GM23338 (cell line): ENCODE data around the gene IGDCC3. TPM values are rescaled to one million over a fixed set of nuclear protein-coding genes. Genes with fewer than 3 reads are reported as not detected.
A peak's percentile ranks its signal among the peaks of the same experiment; 100 is the strongest.

Experiments
- ATAC-seq: fragments of 200-7000 bp; cut with Tn5 transposase; 3 replicates; pipeline ENCODE4 v1.9.1; 2020
- DNase-seq: peaks from one replicate; pipeline ENCODE4 v3.0.0-alpha.2; 2015; ENCODE audit warnings: low spot score
- H2AFZ ChIP-seq: fragments of 200-600 bp; sonication (generic); 2 replicates; pipeline ENCODE4 v1.8.0; 2016; ENCODE audit warnings: antibody characterized with exemption, mild to moderate bottlenecking, moderate library complexity
- H3F3A ChIP-seq: fragments of 200-600 bp; sonication (generic); replicated peaks from 2 replicates; pipeline ENCODE4 v1.8.0; 2017; ENCODE audit warnings: antibody characterized with exemption, mixed run types, low read depth
- H3K27ac ChIP-seq: fragments of 200-600 bp; sonication (generic); 2 replicates; pipeline ENCODE4 v1.6.1; 2016; ENCODE audit warnings: low read depth
- H3K27me3 ChIP-seq: fragments of 200-600 bp; sonication (generic); 2 replicates; pipeline ENCODE4 v1.8.0; 2016; ENCODE audit warnings: mild to moderate bottlenecking, mixed run types, moderate library complexity; ENCODE audit not compliant: insufficient read depth
- H3K36me3 ChIP-seq: fragments of 200-600 bp; sonication (generic); 2 replicates; pipeline ENCODE4 v1.8.0; 2016; ENCODE audit warnings: mild to moderate bottlenecking; ENCODE audit not compliant: insufficient read depth
- H3K4me1 ChIP-seq: fragments of 200-600 bp; sonication (generic); 2 replicates; pipeline ENCODE4 v1.8.0; 2016; ENCODE audit warnings: mild to moderate bottlenecking, moderate library complexity; ENCODE audit not compliant: insufficient read depth
- H3K4me2 ChIP-seq: fragments of 200-600 bp; sonication (generic); 2 replicates; pipeline ENCODE4 v1.7.1; 2017; ENCODE audit warnings: mixed run types
- H3K4me3 ChIP-seq: fragments of 200-600 bp; sonication (generic); 2 replicates; pipeline ENCODE4 v1.6.1; 2016; ENCODE audit warnings: mixed run types
- H3K79me2 ChIP-seq: fragments of 200-600 bp; sonication (generic); replicated peaks from 2 replicates; pipeline ENCODE4 v1.8.0; 2017; ENCODE audit warnings: mild to moderate bottlenecking; ENCODE audit not compliant: insufficient read depth
- H3K9me2 ChIP-seq: fragments of 200-600 bp; sonication (generic); 2 replicates; pipeline ENCODE4 v1.8.0; 2017; ENCODE audit not compliant: insufficient read depth
- H4K20me1 ChIP-seq: fragments of 200-600 bp; sonication (generic); replicated peaks from 2 replicates; pipeline ENCODE4 v1.8.0; 2017; ENCODE audit warnings: mild to moderate bottlenecking; ENCODE audit not compliant: insufficient read depth
- H3K27ac Mint-ChIP-seq: 2 replicates; pipeline ENCODE4 v1.8.0; 2020; ENCODE audit warnings: inconsistent platforms, mild to moderate bottlenecking, moderate library complexity, mixed read lengths
- H3K27me3 Mint-ChIP-seq: 3 replicates; pipeline ENCODE4 v1.8.0; 2022; ENCODE audit warnings: low read depth, mild to moderate bottlenecking, moderate library complexity, mixed read lengths, inconsistent platforms; ENCODE audit not compliant: insufficient read depth, poor library complexity
- H3K36me3 Mint-ChIP-seq: 3 replicates; pipeline ENCODE4 v1.8.0; 2021; ENCODE audit warnings: low read depth, mild to moderate bottlenecking, inconsistent platforms, moderate library complexity, mixed read lengths
- H3K4me1 Mint-ChIP-seq: 3 replicates; pipeline ENCODE4 v1.8.0; 2020; ENCODE audit warnings: mild to moderate bottlenecking, inconsistent platforms, mixed read lengths
- H3K4me3 Mint-ChIP-seq: 3 replicates; pipeline ENCODE4 v1.8.0; 2021; ENCODE audit warnings: moderate library complexity, mild to moderate bottlenecking, inconsistent platforms, mixed read lengths
- H3K9me3 Mint-ChIP-seq: 3 replicates; pipeline ENCODE4 v1.8.0; 2020; ENCODE audit warnings: moderate library complexity, mild to moderate bottlenecking, inconsistent platforms, mixed read lengths
- CREB1 ChIP-seq: fragments of 250-450 bp; sonication (Bioruptor Pico); IDR thresholded peaks from 2 replicates; pipeline ENCODE4 v1.5.0; 2020; ENCODE audit warnings: low read depth, mild to moderate bottlenecking, moderate library complexity
- EZH2 ChIP-seq: fragments of 200-600 bp; sonication (generic); IDR thresholded peaks from one replicate; pipeline ENCODE4 v1.8.0; 2017; ENCODE audit warnings: antibody characterized with exemption, mild to moderate bottlenecking, low read depth; ENCODE audit not compliant: unreplicated experiment
- EZH2phosphoT487 ChIP-seq: fragments of 200-600 bp; sonication (generic); IDR thresholded peaks from one replicate; pipeline ENCODE4 v1.8.1; 2018; ENCODE audit warnings: antibody characterized with exemption; ENCODE audit not compliant: unreplicated experiment
- JUNB ChIP-seq: IDR thresholded peaks from one replicate; pipeline ENCODE4 v1.6.1; 2016; ENCODE audit warnings: antibody characterized with exemption; ENCODE audit not compliant: unreplicated experiment
- NANOG ChIP-seq: IDR thresholded peaks from 2 replicates; pipeline ENCODE4 v1.6.1; 2016; ENCODE audit warnings: antibody characterized with exemption, borderline replicate concordance
- POLR2AphosphoS5 ChIP-seq: IDR thresholded peaks from 2 replicates; pipeline ENCODE4 v1.6.1; 2016; ENCODE audit warnings: antibody characterized with exemption, low read depth
- STAT1 ChIP-seq: IDR thresholded peaks from one replicate; pipeline ENCODE4 v1.6.1; 2016; ENCODE audit warnings: antibody characterized with exemption; ENCODE audit not compliant: unreplicated experiment
- ZNF114 ChIP-seq: fragments of 250-450 bp; sonication (Bioruptor Pico); IDR thresholded peaks from 2 replicates; pipeline ENCODE4 v1.5.0; 2020; ENCODE audit warnings: mild to moderate bottlenecking, moderate library complexity
- ZNF331 ChIP-seq: fragments of 250-450 bp; sonication (Bioruptor Pico); IDR thresholded peaks from 2 replicates; pipeline ENCODE4 v1.5.0; 2020; ENCODE audit warnings: low read depth, mild to moderate bottlenecking, moderate library complexity
- polyA plus RNA-seq: library from polyadenylated mRNA; unstranded; fragments of >200 nt; fragmentation: Nextera tagmentation; extraction: Ambion mirVana; gene quantifications from 2 replicates; pipeline ENCODE4 v1.2.1, GENCODE V29; 2016
- total RNA-seq: library from RNA; depleted of rRNA; stranded (reverse); fragments of >200 nt; shearing (Covaris generic); gene quantifications from 2 replicates; pipeline ENCODE4 v1.2.3, GENCODE V29; 2014
- TF ChIP-seq, protein P1 (sequence below): fragments of 250-450 bp; sonication (Bioruptor Pico); IDR thresholded peaks from 2 replicates; pipeline ENCODE4 v1.5.0; 2020; ENCODE audit warnings: mild to moderate bottlenecking, moderate library complexity
- TF ChIP-seq, protein P2 (sequence below): IDR thresholded peaks from one replicate; pipeline ENCODE4 v1.6.1; 2018; ENCODE audit warnings: antibody characterized with exemption; ENCODE audit not compliant: unreplicated experiment
- TF ChIP-seq, protein P3 (sequence below), 2 experiments: fragments of 200-600 bp in 1 of 2; sonication (generic) in 1 of 2; conservative IDR thresholded peaks; 2 replicates each; pipeline versions ENCODE4 v1.5.1 to v1.6.1; 2016 to 2017; ENCODE audit warnings: antibody characterized with exemption in 2 of 2, low read depth in 2 of 2, mild to moderate bottlenecking in 2 of 2, moderate library complexity in 1 of 2

IGDCC3 gene
- total and polyA plus RNA-seq, 2 experiments from 2014 or later = 15.3 to 30.7 TPM

DNA sequence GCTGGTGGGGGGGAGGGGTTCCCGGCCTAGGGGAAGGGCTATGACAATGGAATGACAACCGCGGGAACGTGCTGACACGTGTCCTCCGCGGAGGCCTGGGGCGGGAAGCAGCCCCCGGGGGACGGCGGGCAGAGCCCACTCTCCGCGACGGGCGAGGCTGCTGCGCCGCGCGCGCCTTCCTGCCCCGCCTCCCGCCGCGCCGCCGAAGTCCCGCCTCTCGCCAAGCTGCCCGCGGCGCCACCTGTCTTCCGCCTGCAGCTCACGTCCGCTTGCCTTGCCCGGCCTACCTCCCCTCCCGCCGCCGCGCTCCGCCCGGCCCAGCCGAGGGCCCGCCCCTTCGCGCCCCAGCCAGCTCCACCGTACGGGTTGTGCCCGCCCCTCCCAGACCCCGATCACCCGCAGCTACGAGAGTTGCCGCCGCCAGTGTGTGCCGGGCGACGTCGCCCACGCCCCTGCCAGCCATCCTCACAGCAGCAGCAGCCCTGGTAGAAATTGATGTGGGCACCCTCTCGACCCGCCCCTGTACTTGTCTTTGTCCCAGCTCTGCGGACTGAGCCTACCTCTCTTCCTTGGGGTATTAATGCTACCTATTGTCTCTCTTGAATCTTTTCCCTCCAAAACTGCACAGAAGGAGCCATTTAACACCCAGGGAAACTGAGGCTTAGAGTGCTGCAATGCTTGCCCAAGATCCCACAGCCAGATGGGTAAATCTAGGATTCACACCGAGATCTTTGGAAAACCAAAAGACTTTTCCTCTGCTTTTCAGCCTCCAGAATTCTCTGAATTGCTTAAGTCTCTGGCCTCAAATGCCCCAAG, 90.9 kb downstream of the IGDCC3 start, which contains the start of gene PARP16:
Gene PARP16 (minus strand): TSS at position 180 of the 816 bp plus-strand sequence. CDS start 457 bp downstream, outside the sequence.
- peaks cover 13% of the 10 kb centered on the region for H3K27me3 Mint-ChIP-seq
- no peaks in the 10 kb centered on the region for H3K9me3 Mint-ChIP-seq

More for the DNA sequence above, 90.9 kb downstream of the IGDCC3 start, which contains the start of gene PARP16:
- peaks cover 14% of the 10 kb centered on the region for H3K4me1 Mint-ChIP-seq
- H3K4me1 ChIP-seq = peaks cover 14% of the 10 kb centered on the region
- TF ChIP-seq, protein P1, sequence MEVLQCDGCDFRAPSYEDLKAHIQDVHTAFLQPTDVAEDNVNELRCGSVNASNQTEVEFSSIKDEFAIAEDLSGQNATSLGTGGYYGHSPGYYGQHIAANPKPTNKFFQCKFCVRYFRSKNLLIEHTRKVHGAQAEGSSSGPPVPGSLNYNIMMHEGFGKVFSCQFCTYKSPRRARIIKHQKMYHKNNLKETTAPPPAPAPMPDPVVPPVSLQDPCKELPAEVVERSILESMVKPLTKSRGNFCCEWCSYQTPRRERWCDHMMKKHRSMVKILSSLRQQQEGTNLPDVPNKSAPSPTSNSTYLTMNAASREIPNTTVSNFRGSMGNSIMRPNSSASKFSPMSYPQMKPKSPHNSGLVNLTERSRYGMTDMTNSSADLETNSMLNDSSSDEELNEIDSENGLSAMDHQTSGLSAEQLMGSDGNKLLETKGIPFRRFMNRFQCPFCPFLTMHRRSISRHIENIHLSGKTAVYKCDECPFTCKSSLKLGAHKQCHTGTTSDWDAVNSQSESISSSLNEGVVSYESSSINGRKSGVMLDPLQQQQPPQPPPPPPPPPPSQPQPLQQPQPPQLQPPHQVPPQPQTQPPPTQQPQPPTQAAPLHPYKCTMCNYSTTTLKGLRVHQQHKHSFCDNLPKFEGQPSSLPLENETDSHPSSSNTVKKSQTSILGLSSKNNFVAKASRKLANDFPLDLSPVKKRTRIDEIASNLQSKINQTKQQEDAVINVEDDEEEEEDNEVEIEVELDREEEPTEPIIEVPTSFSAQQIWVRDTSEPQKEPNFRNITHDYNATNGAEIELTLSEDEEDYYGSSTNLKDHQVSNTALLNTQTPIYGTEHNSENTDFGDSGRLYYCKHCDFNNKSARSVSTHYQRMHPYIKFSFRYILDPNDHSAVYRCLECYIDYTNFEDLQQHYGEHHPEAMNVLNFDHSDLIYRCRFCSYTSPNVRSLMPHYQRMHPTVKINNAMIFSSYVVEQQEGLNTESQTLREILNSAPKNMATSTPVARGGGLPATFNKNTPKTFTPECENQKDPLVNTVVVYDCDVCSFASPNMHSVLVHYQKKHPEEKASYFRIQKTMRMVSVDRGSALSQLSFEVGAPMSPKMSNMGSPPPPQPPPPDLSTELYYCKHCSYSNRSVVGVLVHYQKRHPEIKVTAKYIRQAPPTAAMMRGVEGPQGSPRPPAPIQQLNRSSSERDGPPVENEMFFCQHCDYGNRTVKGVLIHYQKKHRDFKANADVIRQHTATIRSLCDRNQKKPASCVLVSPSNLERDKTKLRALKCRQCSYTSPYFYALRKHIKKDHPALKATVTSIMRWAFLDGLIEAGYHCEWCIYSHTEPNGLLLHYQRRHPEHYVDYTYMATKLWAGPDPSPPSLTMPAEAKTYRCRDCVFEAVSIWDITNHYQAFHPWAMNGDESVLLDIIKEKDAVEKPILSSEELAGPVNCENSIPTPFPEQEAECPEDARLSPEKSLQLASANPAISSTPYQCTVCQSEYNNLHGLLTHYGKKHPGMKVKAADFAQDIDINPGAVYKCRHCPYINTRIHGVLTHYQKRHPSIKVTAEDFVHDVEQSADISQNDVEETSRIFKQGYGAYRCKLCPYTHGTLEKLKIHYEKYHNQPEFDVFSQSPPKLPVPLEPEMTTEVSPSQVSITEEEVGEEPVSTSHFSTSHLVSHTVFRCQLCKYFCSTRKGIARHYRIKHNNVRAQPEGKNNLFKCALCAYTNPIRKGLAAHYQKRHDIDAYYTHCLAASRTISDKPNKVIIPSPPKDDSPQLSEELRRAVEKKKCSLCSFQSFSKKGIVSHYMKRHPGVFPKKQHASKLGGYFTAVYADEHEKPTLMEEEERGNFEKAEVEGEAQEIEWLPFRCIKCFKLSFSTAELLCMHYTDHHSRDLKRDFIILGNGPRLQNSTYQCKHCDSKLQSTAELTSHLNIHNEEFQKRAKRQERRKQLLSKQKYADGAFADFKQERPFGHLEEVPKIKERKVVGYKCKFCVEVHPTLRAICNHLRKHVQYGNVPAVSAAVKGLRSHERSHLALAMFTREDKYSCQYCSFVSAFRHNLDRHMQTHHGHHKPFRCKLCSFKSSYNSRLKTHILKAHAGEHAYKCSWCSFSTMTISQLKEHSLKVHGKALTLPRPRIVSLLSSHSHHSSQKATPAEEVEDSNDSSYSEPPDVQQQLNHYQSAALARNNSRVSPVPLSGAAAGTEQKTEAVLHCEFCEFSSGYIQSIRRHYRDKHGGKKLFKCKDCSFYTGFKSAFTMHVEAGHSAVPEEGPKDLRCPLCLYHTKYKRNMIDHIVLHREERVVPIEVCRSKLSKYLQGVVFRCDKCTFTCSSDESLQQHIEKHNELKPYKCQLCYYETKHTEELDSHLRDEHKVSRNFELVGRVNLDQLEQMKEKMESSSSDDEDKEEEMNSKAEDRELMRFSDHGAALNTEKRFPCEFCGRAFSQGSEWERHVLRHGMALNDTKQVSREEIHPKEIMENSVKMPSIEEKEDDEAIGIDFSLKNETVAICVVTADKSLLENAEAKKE (CRISPR knock-in tag) = no peak
- TF ChIP-seq EZH2 = no peak
- TF ChIP-seq CREB1 (CRISPR knock-in tag) = no peak
- no peak for TF ChIP-seq JUNB
- TF ChIP-seq ZNF331 (CRISPR knock-in tag) = no peak
- TF ChIP-seq, protein P2, sequence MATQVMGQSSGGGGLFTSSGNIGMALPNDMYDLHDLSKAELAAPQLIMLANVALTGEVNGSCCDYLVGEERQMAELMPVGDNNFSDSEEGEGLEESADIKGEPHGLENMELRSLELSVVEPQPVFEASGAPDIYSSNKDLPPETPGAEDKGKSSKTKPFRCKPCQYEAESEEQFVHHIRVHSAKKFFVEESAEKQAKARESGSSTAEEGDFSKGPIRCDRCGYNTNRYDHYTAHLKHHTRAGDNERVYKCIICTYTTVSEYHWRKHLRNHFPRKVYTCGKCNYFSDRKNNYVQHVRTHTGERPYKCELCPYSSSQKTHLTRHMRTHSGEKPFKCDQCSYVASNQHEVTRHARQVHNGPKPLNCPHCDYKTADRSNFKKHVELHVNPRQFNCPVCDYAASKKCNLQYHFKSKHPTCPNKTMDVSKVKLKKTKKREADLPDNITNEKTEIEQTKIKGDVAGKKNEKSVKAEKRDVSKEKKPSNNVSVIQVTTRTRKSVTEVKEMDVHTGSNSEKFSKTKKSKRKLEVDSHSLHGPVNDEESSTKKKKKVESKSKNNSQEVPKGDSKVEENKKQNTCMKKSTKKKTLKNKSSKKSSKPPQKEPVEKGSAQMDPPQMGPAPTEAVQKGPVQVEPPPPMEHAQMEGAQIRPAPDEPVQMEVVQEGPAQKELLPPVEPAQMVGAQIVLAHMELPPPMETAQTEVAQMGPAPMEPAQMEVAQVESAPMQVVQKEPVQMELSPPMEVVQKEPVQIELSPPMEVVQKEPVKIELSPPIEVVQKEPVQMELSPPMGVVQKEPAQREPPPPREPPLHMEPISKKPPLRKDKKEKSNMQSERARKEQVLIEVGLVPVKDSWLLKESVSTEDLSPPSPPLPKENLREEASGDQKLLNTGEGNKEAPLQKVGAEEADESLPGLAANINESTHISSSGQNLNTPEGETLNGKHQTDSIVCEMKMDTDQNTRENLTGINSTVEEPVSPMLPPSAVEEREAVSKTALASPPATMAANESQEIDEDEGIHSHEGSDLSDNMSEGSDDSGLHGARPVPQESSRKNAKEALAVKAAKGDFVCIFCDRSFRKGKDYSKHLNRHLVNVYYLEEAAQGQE = no peak
- no peak for TF ChIP-seq ZNF114 (CRISPR knock-in tag)
- TF ChIP-seq POLR2AphosphoS5 = peak; percentile 65
- TF ChIP-seq EZH2phosphoT487 = no peak
- no peak for TF ChIP-seq STAT1
- TF ChIP-seq, protein P3, sequence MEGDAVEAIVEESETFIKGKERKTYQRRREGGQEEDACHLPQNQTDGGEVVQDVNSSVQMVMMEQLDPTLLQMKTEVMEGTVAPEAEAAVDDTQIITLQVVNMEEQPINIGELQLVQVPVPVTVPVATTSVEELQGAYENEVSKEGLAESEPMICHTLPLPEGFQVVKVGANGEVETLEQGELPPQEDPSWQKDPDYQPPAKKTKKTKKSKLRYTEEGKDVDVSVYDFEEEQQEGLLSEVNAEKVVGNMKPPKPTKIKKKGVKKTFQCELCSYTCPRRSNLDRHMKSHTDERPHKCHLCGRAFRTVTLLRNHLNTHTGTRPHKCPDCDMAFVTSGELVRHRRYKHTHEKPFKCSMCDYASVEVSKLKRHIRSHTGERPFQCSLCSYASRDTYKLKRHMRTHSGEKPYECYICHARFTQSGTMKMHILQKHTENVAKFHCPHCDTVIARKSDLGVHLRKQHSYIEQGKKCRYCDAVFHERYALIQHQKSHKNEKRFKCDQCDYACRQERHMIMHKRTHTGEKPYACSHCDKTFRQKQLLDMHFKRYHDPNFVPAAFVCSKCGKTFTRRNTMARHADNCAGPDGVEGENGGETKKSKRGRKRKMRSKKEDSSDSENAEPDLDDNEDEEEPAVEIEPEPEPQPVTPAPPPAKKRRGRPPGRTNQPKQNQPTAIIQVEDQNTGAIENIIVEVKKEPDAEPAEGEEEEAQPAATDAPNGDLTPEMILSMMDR (conservative IDR thresholded peaks at IDR 0.05; ENCODE audit: low read depth in 2 of 2) = peak in 1 of 2 experiments; percentile 56; a peak in 2 of 4 replicates
- no peak for TF ChIP-seq NANOG
- peak within 1 kb of the TSS; percentile 90 for H3K4me3 ChIP-seq
- 0 out of 2 replicates have a peak, but pooled peaks cover 6% of the 10 kb centered on the region for H3F3A ChIP-seq
- H3K36me3 ChIP-seq = no peaks in the 10 kb centered on the region
- peak; percentile 95 for ATAC-seq
- peak within 1 kb of the TSS; percentile 81 for H3K4me3 Mint-ChIP-seq
- no peak within 1 kb of the TSS for H3K27ac Mint-ChIP-seq
- peaks cover 29% of the 10 kb centered on the region for H3K27me3 ChIP-seq
- H3K36me3 Mint-ChIP-seq = no peaks in the 10 kb centered on the region
- peaks cover 5% of the 10 kb centered on the region; the same call in 1 of the 2 replicates for H3K9me2 ChIP-seq
- peak within 1 kb of the TSS; percentile 82 for H3K4me2 ChIP-seq
- H4K20me1 ChIP-seq = no peaks in the 10 kb centered on the region
- 0 out of 2 replicates have a peak within 1 kb of the TSS, but pooled peaks have one; percentile 26 for H3K27ac ChIP-seq
- DNase-seq = peak; percentile 95
- H3K79me2 ChIP-seq = no peaks in the 10 kb centered on the region
- peak within 1 kb of the TSS; percentile 100 for H2AFZ ChIP-seq
